Fibroblast of mammary gland (primary cell): ENCODE data around the gene UBAC2.

Source experiments
- DNase-seq: peaks from one replicate; pipeline ENCODE4 v3.0.0-alpha.2; 2010; ENCODE audit warnings: low read depth
- H3K4me3 ChIP-seq: 2 replicates; pipeline ENCODE4 v1.5.1; 2011; ENCODE audit warnings: low read depth, mild to moderate bottlenecking, low read length, moderate library complexity; ENCODE audit not compliant: control insufficient read depth
- TF ChIP-seq, protein P1 (sequence below): conservative IDR thresholded peaks from 2 replicates; pipeline ENCODE4 v1.5.1; 2011; ENCODE audit warnings: low read depth, low read length, inconsistent platforms; ENCODE audit not compliant: control insufficient read depth, insufficient read depth

UBAC2 gene

GRCh38 chr13:99158846-99159245 lies 41.8 kb upstream of the UBAC2 start:
- DNase-seq, result no peak
- TF ChIP-seq, protein P1, sequence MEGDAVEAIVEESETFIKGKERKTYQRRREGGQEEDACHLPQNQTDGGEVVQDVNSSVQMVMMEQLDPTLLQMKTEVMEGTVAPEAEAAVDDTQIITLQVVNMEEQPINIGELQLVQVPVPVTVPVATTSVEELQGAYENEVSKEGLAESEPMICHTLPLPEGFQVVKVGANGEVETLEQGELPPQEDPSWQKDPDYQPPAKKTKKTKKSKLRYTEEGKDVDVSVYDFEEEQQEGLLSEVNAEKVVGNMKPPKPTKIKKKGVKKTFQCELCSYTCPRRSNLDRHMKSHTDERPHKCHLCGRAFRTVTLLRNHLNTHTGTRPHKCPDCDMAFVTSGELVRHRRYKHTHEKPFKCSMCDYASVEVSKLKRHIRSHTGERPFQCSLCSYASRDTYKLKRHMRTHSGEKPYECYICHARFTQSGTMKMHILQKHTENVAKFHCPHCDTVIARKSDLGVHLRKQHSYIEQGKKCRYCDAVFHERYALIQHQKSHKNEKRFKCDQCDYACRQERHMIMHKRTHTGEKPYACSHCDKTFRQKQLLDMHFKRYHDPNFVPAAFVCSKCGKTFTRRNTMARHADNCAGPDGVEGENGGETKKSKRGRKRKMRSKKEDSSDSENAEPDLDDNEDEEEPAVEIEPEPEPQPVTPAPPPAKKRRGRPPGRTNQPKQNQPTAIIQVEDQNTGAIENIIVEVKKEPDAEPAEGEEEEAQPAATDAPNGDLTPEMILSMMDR, result no peak
- no peak overlapping the region for H3K4me3 ChIP-seq

DNA sequence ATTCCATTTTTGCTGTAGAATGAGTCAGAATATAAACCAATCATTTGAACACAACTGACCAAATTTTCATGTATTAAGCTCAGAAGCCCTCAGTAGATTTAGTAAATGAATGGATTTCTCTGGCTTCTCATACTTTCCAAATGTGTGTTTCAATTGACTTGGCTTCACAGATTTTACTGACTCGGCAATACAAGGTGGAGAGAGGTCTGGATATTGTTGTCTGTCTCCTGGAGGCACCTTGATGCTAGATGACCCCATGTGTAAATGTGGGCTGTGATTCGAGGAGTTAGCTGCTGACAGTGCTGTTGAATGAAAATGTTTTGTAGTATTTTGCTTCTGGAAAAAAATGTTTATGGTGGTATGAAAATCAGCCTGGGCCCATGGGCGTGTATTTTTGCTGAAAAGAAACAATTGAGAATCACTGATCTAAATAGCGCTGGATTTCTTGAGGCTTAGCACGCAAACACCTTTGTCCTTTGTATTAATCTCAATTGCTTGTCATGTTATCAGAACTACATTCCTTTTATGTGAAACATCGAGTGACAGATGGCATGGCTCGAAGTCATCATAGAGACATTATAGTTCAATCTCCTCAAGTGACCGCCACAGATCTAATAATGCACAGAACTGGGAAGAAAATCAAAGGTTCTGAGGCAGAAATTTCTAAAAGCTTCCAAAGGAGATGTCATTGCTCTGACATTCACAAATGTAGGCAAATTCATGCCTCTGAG lies 41.2 kb upstream of the UBAC2 start:
- TF ChIP-seq, protein P1, result no peak
- H3K4me3 ChIP-seq, result no peak overlapping the region
- no peak for DNase-seq

- H3K4me3 ChIP-seq, result no peak overlapping the region
- TF ChIP-seq, protein P1, result no peak
- no peak for DNase-seq
Observed at GRCh38 chr13:99160415-99160814, 40.2 kb upstream of the UBAC2 start.

DNA sequence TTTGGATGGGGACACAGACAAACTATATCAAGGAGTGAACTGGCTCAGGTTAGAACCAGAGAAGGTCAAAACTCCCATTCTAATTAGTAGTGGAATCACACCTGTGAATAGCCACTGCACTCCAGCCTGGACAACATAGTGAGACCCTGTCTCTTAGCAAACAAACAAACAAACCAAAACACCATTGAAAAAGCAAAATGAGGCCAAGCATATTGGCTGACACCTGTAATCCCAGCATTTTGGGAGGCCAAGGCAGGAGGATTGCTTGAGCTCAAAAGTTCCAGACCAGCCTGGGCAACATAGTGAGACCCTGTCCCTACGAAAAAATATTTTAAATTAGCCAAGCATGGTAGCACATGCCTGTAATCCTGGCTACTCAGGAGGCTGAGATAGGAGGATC lies 39.1 kb upstream of the UBAC2 start:
- DNase-seq, result no peak
- TF ChIP-seq, protein P1, result no peak
- no peak overlapping the region for H3K4me3 ChIP-seq

- TF ChIP-seq, protein P1, result no peak
Observed at GRCh38 chr13:99162567-99163361, 37.9 kb upstream of the UBAC2 start.

GRCh38 chr13:99164226-99164625 lies 36.4 kb upstream of the UBAC2 start:
- no peak for DNase-seq
- TF ChIP-seq, protein P1, result no peak
- no peak overlapping the region for H3K4me3 ChIP-seq

More at GRCh38 chr13:99162567-99163361, 37.9 kb upstream of the UBAC2 start:
- no peak overlapping the region for H3K4me3 ChIP-seq
- DNase-seq, result no peak
